Progenitor cell of endocrine pancreas (in vitro differentiated cells): ENCODE data around the gene CD52. TPM values are rescaled to one million over a fixed set of nuclear protein-coding genes. Genes with fewer than 3 reads are reported as not detected.

Source experiments
- DNase-seq: peaks from one replicate; pipeline ENCODE4 v3.0.0; 2021; ENCODE audit warnings: low spot score; ENCODE audit not compliant: unreplicated experiment
- H3K27ac Mint-ChIP-seq: 2 replicates; pipeline ENCODE4 v1.8.0; 2021; ENCODE audit warnings: mild to moderate bottlenecking, moderate library complexity, mixed read lengths
- H3K27me3 Mint-ChIP-seq: 2 replicates; pipeline ENCODE4 v1.8.0; 2021; ENCODE audit warnings: mixed read lengths
- H3K36me3 Mint-ChIP-seq: 2 replicates; pipeline ENCODE4 v1.8.0; 2022; ENCODE audit warnings: mixed read lengths; ENCODE audit not compliant: insufficient read depth
- H3K4me1 Mint-ChIP-seq: 2 replicates; pipeline ENCODE4 v1.8.0; 2021; ENCODE audit warnings: low read depth, mixed read lengths
- H3K4me3 Mint-ChIP-seq: 2 replicates; pipeline ENCODE4 v1.8.0; 2021; ENCODE audit warnings: low read depth, mild to moderate bottlenecking, moderate library complexity, mixed read lengths
- H3K9me3 Mint-ChIP-seq: 2 replicates; pipeline ENCODE4 v1.8.0; 2021; ENCODE audit warnings: low read depth, mixed read lengths
- CTCF ChIP-seq: fragments of 200-600 bp; sonication (generic); IDR thresholded peaks from one replicate; pipeline ENCODE4 v1.5.0; 2021; ENCODE audit warnings: antibody characterized with exemption, mild to moderate bottlenecking; ENCODE audit not compliant: unreplicated experiment
- total RNA-seq: library from RNA; stranded (reverse); gene quantifications from 2 replicates; pipeline ENCODE4 v1.2.1, GENCODE V29; 2021

CD52 gene
- total RNA-seq, 1 donor from 2014 or later, result 0.89 TPM

GRCh38 chr1:26368006-26368405 is 50.2 kb downstream of the CD52 start:
- Mint-ChIP-seq H3K4me3 (no peak overlapping the region), H3K27me3 (peaks cover 23% of the 10 kb centered on the region), H3K36me3 (no peaks in the 10 kb centered on the region), H3K9me3 (no peaks in the 10 kb centered on the region), H3K4me1 (no peaks in the 10 kb centered on the region), H3K27ac (no peak overlapping the region)
- DNase-seq, result no peak
- no peak for TF ChIP-seq CTCF

- no peak overlapping the region for H3K4me3 Mint-ChIP-seq
Observed at GRCh38 chr1:26368486-26368885, 50.7 kb downstream of the CD52 start.

More at GRCh38 chr1:26368486-26368885, 50.7 kb downstream of the CD52 start:
- no peaks in the 10 kb centered on the region for H3K9me3 Mint-ChIP-seq
- H3K36me3 Mint-ChIP-seq, result no peaks in the 10 kb centered on the region
- no peak for DNase-seq
- H3K27ac Mint-ChIP-seq, result no peak overlapping the region
- H3K27me3 Mint-ChIP-seq, result peaks cover 19% of the 10 kb centered on the region
- no peak for TF ChIP-seq CTCF
- H3K4me1 Mint-ChIP-seq, result no peaks in the 10 kb centered on the region

Other genes starting within 250 kb of the CD52 start
- gene PDIK1L, start 206.1 kb upstream of the CD52 start, total RNA-seq, result 15.2 and 17.2 TPM in 2 replicates
- 0.33 and 0.36 TPM in 2 replicates for gene FAM110D, start 158.9 kb upstream of the CD52 start, total RNA-seq
- gene C1orf232, start 149.0 kb upstream of the CD52 start, total RNA-seq, result not detected in 2 replicates
- gene ZNF593, start 148.1 kb upstream of the CD52 start, total RNA-seq, result 28.9 and 32.1 TPM in 2 replicates
- gene ZNF593OS, start 146.1 kb upstream of the CD52 start, total RNA-seq, result not detected in 2 replicates
- gene CNKSR1, start 140.5 kb upstream of the CD52 start, total RNA-seq, result 52.0 and 52.1 TPM in 2 replicates
- gene CATSPER4, start 127.4 kb upstream of the CD52 start, total RNA-seq, result not detected in 2 replicates
- 20.8 and 21.3 TPM in 2 replicates for gene CEP85, start 83.8 kb upstream of the CD52 start, total RNA-seq
- 63.8 and 66.6 TPM in 2 replicates for gene SH3BGRL3, start 37.9 kb upstream of the CD52 start, total RNA-seq
- 47.8 and 48.9 TPM in 2 replicates for gene UBXN11, start 11.3 kb upstream of the CD52 start, total RNA-seq
- 13.8 and 19.3 TPM in 2 replicates for gene CRYBG2, start 36.2 kb downstream of the CD52 start, total RNA-seq
- not detected in 2 replicates for gene ZNF683, start 54.8 kb downstream of the CD52 start, total RNA-seq
- gene LIN28A, start 92.9 kb downstream of the CD52 start, total RNA-seq, result 80.2 and 87.8 TPM in 2 replicates
- 44.4 and 51.5 TPM in 2 replicates for gene DHDDS, start 114.4 kb downstream of the CD52 start, total RNA-seq
- 444 and 446 TPM in 2 replicates for gene HMGN2, start 154.5 kb downstream of the CD52 start, total RNA-seq
- gene RPS6KA1, start 211.8 kb downstream of the CD52 start, total RNA-seq, result 26.7 and 29.6 TPM in 2 replicates